ENCODE data around the gene ABHD4.
"Not testable (repeated sequence)": the region's sequence is repeated elsewhere in the genome, so short reads cannot be mapped to it uniquely, and the experiment has no call there.

Gene ABHD4

DNA sequence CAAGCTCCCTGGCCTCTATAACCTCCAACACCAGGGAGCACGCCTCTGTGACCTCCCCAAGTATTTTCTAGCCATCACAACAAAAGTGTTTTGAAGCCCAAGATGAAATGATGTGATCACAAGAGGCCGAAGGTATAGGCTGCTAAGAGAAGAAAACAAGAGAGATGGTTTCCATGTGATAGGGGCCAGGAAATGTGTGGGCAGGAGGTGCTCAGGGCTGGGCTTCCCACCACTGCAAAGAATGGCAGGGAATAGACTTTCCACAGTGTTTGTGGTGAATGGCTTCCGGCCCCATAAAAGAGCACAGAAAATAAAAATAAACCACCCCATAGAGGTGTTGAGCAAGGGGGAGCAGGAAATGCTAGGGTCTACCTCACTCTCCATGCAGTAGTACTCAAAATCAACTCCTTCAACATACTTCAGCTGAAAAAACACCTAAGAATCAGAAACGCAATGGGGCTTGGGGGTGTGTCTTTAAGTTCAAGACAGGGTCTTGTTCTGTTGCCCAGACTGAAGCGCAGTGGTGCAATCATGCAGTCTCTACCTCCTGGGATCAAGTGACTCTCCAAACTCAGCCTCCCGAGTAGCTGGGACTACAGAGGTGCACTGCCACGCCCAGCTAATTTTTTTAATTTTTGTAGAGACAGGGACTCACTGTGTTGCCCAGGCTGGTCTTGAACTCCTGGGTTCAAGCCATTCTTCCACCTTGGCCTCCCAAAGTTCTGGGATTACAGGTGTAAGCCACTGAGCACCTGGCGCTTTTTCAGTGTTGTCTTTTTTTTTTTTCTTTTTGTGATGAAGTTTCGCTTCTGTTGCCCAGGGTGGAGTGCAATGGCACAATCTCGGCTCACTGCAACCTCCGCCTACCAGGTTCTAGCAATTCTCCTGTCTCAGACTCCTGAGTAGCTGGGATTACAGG is 36.2 kb upstream of the ABHD4 start:
- peak; percentile 54 for DNase-seq (ENCODE audit: low read depth)

- DNase-seq (ENCODE audit: low read depth) = no peak
Observed at GRCh38 chr14:22563987-22564386, 34.1 kb upstream of the ABHD4 start.

DNA sequence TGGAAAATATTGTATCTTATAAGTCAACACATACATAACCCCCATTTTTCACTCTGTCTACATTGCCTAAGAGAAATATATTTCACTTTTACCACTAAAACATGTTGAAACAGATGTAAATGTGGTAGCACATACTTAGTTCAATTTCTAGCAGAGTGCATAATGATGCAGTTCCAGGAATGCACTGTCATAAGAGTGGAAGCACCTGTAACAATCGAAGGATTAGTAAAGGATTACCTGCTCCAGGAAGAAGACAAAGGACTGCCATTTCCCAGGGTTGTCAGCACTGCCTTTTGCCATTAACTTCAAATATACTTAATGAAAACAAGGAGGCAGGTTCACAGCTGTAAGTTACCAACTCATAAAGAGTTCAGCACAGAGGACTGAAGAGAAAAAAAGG is 33.6 kb upstream of the ABHD4 start:
- no peak for DNase-seq (ENCODE audit: low read depth)

- DNase-seq (ENCODE audit: low read depth) = no peak
Observed at GRCh38 chr14:22565391-22565945, 32.6 kb upstream of the ABHD4 start.

- not testable (repeated sequence) for DNase-seq (ENCODE audit: low read depth)
Observed at GRCh38 chr14:22566266-22566665, 31.8 kb upstream of the ABHD4 start.

DNA sequence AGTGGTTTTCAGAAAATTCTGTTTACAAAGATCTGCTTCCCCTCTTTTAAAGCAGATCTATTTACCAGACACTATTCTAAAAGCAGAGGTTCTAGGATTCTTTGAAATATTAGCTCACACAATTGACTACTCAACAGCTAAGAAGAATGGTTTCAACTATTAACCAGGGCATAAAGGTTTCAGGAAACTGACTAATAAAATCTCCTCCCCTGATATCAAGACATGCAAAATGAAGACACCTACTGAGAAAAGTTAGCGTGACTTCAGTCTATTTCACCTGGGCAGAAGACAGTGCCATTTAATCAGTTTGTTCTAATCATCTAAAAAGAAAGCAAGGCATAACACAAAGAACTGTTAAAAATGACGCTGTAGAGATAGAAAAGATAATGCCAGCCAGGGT is 31.3 kb upstream of the ABHD4 start:
- no peak for DNase-seq (ENCODE audit: low read depth)

GRCh38 chr14:22567437-22567836 is 30.7 kb upstream of the ABHD4 start:
- no peak for DNase-seq (ENCODE audit: low read depth)

DNA sequence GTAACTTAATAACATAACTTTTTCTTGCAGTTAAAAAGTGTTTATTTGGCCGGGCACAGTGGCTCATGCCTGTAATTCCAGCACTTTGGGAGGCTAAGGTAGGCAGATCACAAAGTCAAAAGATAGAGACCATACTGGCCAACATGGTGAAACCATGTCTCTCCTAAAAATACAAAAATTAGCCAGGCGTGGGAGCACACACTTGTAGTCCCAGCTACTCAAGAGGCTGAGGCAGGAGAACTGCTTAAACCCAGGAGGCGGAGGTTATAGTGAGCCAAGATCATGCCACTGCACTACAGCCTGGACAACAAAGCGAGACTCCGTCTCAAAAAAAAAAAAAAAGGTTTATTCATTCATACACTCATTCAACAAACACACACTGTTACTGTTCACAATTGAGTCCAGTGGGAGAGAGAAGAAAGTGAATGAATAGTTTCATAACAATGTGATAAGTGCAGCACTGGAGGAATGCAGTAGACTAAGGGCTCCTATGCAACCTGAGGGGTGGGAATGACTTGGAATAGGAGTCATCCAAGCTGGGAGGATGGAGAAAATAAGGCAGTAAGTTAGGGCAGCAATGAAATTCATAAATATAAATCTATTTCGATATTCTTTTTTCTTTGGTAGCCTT is 28.9 kb upstream of the ABHD4 start:
- DNase-seq (ENCODE audit: low read depth) = no peak

GRCh38 chr14:22569737-22570131 is 28.4 kb upstream of the ABHD4 start:
- no peak for DNase-seq (ENCODE audit: low read depth)

DNA sequence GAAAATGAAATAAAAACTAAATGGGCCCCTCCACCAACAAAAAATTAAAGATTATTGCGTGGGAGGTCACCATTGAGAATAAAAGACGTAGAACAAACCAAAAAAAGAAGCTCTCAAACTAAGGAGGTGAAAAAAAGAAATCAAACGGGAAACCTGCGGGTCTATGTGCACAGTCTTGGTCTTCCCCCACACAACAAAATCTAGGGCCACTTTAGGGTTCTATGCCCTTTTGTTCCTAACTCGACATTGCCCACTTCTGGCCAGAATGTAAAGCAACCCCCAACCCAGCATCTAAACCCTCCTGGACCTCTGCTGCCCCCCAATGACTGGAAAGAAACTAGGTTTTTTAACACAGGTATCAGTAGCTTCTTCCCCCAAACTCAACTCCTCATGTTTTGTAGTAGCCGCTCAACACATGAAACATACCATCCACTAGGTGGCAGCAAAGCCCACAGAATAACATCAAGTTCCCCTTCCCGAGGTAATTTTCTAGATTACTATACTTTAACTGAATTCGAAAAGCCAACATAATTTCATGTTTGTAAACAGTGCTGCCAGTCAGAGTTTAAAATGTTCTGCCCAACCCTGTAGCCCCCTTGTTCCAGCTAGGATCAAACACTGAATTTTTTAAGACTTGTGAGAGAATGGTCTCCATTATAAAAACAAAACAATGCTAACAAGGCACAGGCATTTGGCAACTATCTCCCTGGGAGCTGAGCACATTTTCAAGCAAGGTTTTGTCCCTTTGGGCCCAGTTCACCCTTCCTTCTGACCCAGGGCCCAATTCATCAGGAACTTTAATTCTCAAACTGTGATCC is 27.8 kb upstream of the ABHD4 start:
- peak; percentile 79 for DNase-seq (ENCODE audit: low read depth)

GRCh38 chr14:22572562-22573058 is 25.5 kb upstream of the ABHD4 start:
- no peak for DNase-seq (ENCODE audit: low read depth)

- DNase-seq (ENCODE audit: low read depth) = no peak
Observed at GRCh38 chr14:22573804-22574203, 24.3 kb upstream of the ABHD4 start.

DNA sequence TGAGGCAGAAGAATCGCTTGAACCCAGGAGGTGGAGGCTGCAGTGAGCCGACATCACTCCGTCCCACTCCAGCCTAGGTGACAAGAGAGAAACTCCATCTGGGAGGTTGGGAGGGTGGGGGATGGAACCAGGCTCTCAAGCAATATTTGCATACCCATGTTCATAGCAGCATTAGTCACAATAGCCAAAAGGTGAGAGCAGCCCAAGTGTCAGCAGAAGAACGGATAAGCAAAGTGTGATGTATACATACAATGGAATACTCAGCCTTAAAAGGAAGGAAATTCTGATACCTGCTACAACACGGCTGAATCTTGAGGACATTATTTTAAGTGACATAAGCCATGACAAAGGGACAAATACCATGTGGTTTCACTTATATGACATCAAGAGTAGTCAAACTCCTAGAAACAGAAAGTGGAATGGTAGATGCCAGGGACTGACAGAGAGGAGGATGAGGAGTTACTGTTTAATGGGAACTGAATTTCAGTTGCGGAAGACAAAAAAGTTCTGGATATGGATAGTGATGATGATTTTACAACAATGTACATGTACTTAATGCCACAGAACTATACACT is 20.7 kb upstream of the ABHD4 start:
- DNase-seq (ENCODE audit: low read depth) = no peak

- DNase-seq (ENCODE audit: low read depth) = no peak
Observed at GRCh38 chr14:22579236-22579635, 18.9 kb upstream of the ABHD4 start.

GRCh38 chr14:22579881-22580280 is 18.2 kb upstream of the ABHD4 start:
- DNase-seq (ENCODE audit: low read depth) = no peak

- no peak for DNase-seq (ENCODE audit: low read depth)
Observed at GRCh38 chr14:22580625-22581024, 17.5 kb upstream of the ABHD4 start.

- no peak for DNase-seq (ENCODE audit: low read depth)
Observed at GRCh38 chr14:22583994-22584393, 14.1 kb upstream of the ABHD4 start.

- no peak for DNase-seq (ENCODE audit: low read depth)
Observed at GRCh38 chr14:22587247-22587646, 10.9 kb upstream of the ABHD4 start.

- DNase-seq (ENCODE audit: low read depth) = not testable (repeated sequence)
Observed at GRCh38 chr14:22587677-22588422, 10.2 kb upstream of the ABHD4 start.

- DNase-seq (ENCODE audit: low read depth) = no peak
Observed at GRCh38 chr14:22588526-22589095, 9.5 kb upstream of the ABHD4 start.

All from CMK (cell line).